ENCODE measurements around the gene CDH4.

The CDH4 gene

GRCh38 chr20:61797971-61798411, 545.9 kb downstream of the CDH4 start:
- H3K23ac ChIP-seq (ENCODE audit: low read length): no peak overlapping the region
- H2BK15ac ChIP-seq (replicated peaks; ENCODE audit: low read depth): no peak overlapping the region
- H3K4me2 ChIP-seq (ENCODE audit: low read length): no peak overlapping the region
- no peak overlapping the region for H3K4ac ChIP-seq (ENCODE audit: low read depth, low read length)
- no peaks in the 10 kb centered on the region for H3K79me1 ChIP-seq (ENCODE audit: low read length)
- H3K4me3 ChIP-seq (ENCODE audit: low read length): no peak overlapping the region
- no peak overlapping the region for H4K5ac ChIP-seq (ENCODE audit: low read length)
- H4K8ac ChIP-seq (ENCODE audit: low read depth, low read length): no peak overlapping the region
- no peak overlapping the region for H3K56ac ChIP-seq (ENCODE audit: low read length)
- H3K36me3 ChIP-seq (ENCODE audit: control insufficient read depth, insufficient read depth, low read length): no peaks in the 10 kb centered on the region
- H2AK5ac ChIP-seq (ENCODE audit: low read length): no peak overlapping the region
- no peak overlapping the region for H2BK5ac ChIP-seq (ENCODE audit: low read length)
- H2BK120ac ChIP-seq (ENCODE audit: low read depth, low read length): no peak overlapping the region
- H3K4me1 ChIP-seq (ENCODE audit: control insufficient read depth, low read depth, low read length): peaks cover 2% of the 10 kb centered on the region
- H3K27ac ChIP-seq (ENCODE audit: low read depth, low read length): no peak overlapping the region
- no peak overlapping the region for H3K18ac ChIP-seq (ENCODE audit: low read length)
- no peaks in the 10 kb centered on the region for H3K27me3 ChIP-seq (ENCODE audit: insufficient read depth, low read length, poor library complexity)
- H3K9ac ChIP-seq (ENCODE audit: low read length): no peak overlapping the region
- H3K79me2 ChIP-seq (ENCODE audit: control insufficient read depth, insufficient read depth, low read length): no peaks in the 10 kb centered on the region
- no peak for DNase-seq
- no CpG with 5 or more reads among the region's 25 CpGs for WGBS (ENCODE audit: extremely low coverage, insufficient coverage, low lambda C conversion rate)

GRCh38 chr20:61798632-61799031, 546.6 kb downstream of the CDH4 start:
- Histone ChIP-seq H3K56ac (ENCODE audit: low read length) (no peak overlapping the region), H3K27ac (ENCODE audit: low read depth, low read length) (no peak overlapping the region), H3K4me3 (ENCODE audit: low read length) (no peak overlapping the region), H3K23ac (ENCODE audit: low read length) (no peak overlapping the region), H3K79me1 (ENCODE audit: low read length) (no peaks in the 10 kb centered on the region), H2AK5ac (ENCODE audit: low read length) (no peak overlapping the region), H3K4ac (ENCODE audit: low read depth, low read length) (no peak overlapping the region), H3K36me3 (ENCODE audit: control insufficient read depth, insufficient read depth, low read length) (no peaks in the 10 kb centered on the region), H4K5ac (ENCODE audit: low read length) (no peak overlapping the region), H3K18ac (ENCODE audit: low read length) (no peak overlapping the region), H2BK5ac (ENCODE audit: low read length) (no peak overlapping the region), H2BK15ac (replicated peaks; ENCODE audit: low read depth) (no peak overlapping the region), H3K4me2 (ENCODE audit: low read length) (no peak overlapping the region), H2BK120ac (ENCODE audit: low read depth, low read length) (no peak overlapping the region), H3K9ac (ENCODE audit: low read length) (no peak overlapping the region), H3K27me3 (ENCODE audit: insufficient read depth, low read length, poor library complexity) (no peaks in the 10 kb centered on the region), H3K4me1 (ENCODE audit: control insufficient read depth, low read depth, low read length) (peaks cover 2% of the 10 kb centered on the region), H4K8ac (ENCODE audit: low read depth, low read length) (no peak overlapping the region), H3K79me2 (ENCODE audit: control insufficient read depth, insufficient read depth, low read length) (no peaks in the 10 kb centered on the region)
- no CpG with 5 or more reads among the region's 16 CpGs for WGBS (ENCODE audit: extremely low coverage, insufficient coverage, low lambda C conversion rate)
- DNase-seq: no peak

DNA sequence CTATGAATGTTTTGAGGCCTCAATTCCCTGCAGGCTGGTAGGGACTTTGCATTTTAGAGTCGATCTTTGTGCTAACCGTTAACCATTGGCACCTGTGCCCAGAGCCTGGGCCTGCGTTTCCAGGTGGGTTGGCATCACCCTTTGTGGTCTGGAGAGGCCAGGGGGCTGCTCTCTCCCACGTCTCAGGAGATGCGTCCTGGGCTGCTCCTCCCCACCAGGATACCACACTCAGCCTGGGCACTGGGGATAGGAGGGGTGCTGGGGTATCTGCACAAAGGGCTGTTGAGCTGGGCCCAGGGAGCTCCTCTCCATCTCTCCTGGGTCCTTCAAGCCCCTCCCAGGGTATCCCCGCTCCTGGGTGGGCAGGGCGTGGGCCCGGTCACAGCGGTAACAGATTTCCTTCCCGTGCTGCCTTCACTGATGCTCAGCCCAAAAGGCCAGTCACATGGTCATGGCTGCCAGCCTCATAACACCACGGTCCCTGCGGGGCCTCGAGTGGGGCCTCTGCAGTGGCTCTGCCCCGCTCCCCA, 547.4 kb downstream of the CDH4 start:
- H3K23ac ChIP-seq (ENCODE audit: low read length): no peak overlapping the region
- H3K36me3 ChIP-seq (ENCODE audit: control insufficient read depth, insufficient read depth, low read length): no peaks in the 10 kb centered on the region
- H3K4me3 ChIP-seq (ENCODE audit: low read length): no peak overlapping the region
- H3K79me1 ChIP-seq (ENCODE audit: low read length): no peaks in the 10 kb centered on the region
- no peak overlapping the region for H2AK5ac ChIP-seq (ENCODE audit: low read length)
- no peaks in the 10 kb centered on the region for H3K27me3 ChIP-seq (ENCODE audit: insufficient read depth, low read length, poor library complexity)
- H3K4me1 ChIP-seq (ENCODE audit: control insufficient read depth, low read depth, low read length): peaks cover 2% of the 10 kb centered on the region
- H3K27ac ChIP-seq (ENCODE audit: low read depth, low read length): no peak overlapping the region
- H4K5ac ChIP-seq (ENCODE audit: low read length): no peak overlapping the region
- no peak overlapping the region for H3K9ac ChIP-seq (ENCODE audit: low read length)
- no CpG with 5 or more reads among the region's 14 CpGs for WGBS (ENCODE audit: extremely low coverage, insufficient coverage, low lambda C conversion rate)
- H2BK120ac ChIP-seq (ENCODE audit: low read depth, low read length): no peak overlapping the region
- H3K4ac ChIP-seq (ENCODE audit: low read depth, low read length): no peak overlapping the region
- no peak overlapping the region for H3K18ac ChIP-seq (ENCODE audit: low read length)
- H3K4me2 ChIP-seq (ENCODE audit: low read length): no peak overlapping the region
- no peak for DNase-seq
- H2BK15ac ChIP-seq (replicated peaks; ENCODE audit: low read depth): no peak overlapping the region
- no peak overlapping the region for H2BK5ac ChIP-seq (ENCODE audit: low read length)
- H3K79me2 ChIP-seq (ENCODE audit: control insufficient read depth, insufficient read depth, low read length): no peaks in the 10 kb centered on the region
- no peak overlapping the region for H3K56ac ChIP-seq (ENCODE audit: low read length)
- no peak overlapping the region for H4K8ac ChIP-seq (ENCODE audit: low read depth, low read length)

GRCh38 chr20:61799928-61800327, 547.9 kb downstream of the CDH4 start:
- Histone ChIP-seq H3K4ac (ENCODE audit: low read depth, low read length) (no peak overlapping the region), H3K4me1 (ENCODE audit: control insufficient read depth, low read depth, low read length) (peaks cover 2% of the 10 kb centered on the region), H3K4me2 (ENCODE audit: low read length) (no peak overlapping the region), H3K56ac (ENCODE audit: low read length) (no peak overlapping the region), H2BK15ac (replicated peaks; ENCODE audit: low read depth) (no peak overlapping the region), H2BK5ac (ENCODE audit: low read length) (no peak overlapping the region), H3K79me1 (ENCODE audit: low read length) (no peaks in the 10 kb centered on the region), H3K18ac (ENCODE audit: low read length) (no peak overlapping the region), H3K9ac (ENCODE audit: low read length) (no peak overlapping the region), H4K8ac (ENCODE audit: low read depth, low read length) (no peak overlapping the region), H3K27ac (ENCODE audit: low read depth, low read length) (no peak overlapping the region), H2BK120ac (ENCODE audit: low read depth, low read length) (no peak overlapping the region), H3K36me3 (ENCODE audit: control insufficient read depth, insufficient read depth, low read length) (no peaks in the 10 kb centered on the region), H3K27me3 (ENCODE audit: insufficient read depth, low read length, poor library complexity) (no peaks in the 10 kb centered on the region), H3K23ac (ENCODE audit: low read length) (no peak overlapping the region), H4K5ac (ENCODE audit: low read length) (no peak overlapping the region), H3K79me2 (ENCODE audit: control insufficient read depth, insufficient read depth, low read length) (no peaks in the 10 kb centered on the region), H3K4me3 (ENCODE audit: low read length) (no peak overlapping the region), H2AK5ac (ENCODE audit: low read length) (no peak overlapping the region)
- no CpG with 5 or more reads among the region's 21 CpGs for WGBS (ENCODE audit: extremely low coverage, insufficient coverage, low lambda C conversion rate)
- no peak for DNase-seq

- no peaks in the 10 kb centered on the region for H3K79me2 ChIP-seq (ENCODE audit: control insufficient read depth, insufficient read depth, low read length)
- H4K5ac ChIP-seq (ENCODE audit: low read length): no peak overlapping the region
- H4K8ac ChIP-seq (ENCODE audit: low read depth, low read length): no peak overlapping the region
- no peak overlapping the region for H3K27ac ChIP-seq (ENCODE audit: low read depth, low read length)
- DNase-seq: no peak
- no peak overlapping the region for H2AK5ac ChIP-seq (ENCODE audit: low read length)
- H3K4me2 ChIP-seq (ENCODE audit: low read length): no peak overlapping the region
- H2BK5ac ChIP-seq (ENCODE audit: low read length): no peak overlapping the region
- no peak overlapping the region for H2BK120ac ChIP-seq (ENCODE audit: low read depth, low read length)
- no peak overlapping the region for H3K18ac ChIP-seq (ENCODE audit: low read length)
- no peaks in the 10 kb centered on the region for H3K79me1 ChIP-seq (ENCODE audit: low read length)
- H3K23ac ChIP-seq (ENCODE audit: low read length): no peak overlapping the region
- H2BK15ac ChIP-seq (replicated peaks; ENCODE audit: low read depth): no peak overlapping the region
- H3K4me1 ChIP-seq (ENCODE audit: control insufficient read depth, low read depth, low read length): peaks cover 2% of the 10 kb centered on the region
- H3K56ac ChIP-seq (ENCODE audit: low read length): no peak overlapping the region
- no peak overlapping the region for H3K4ac ChIP-seq (ENCODE audit: low read depth, low read length)
- H3K36me3 ChIP-seq (ENCODE audit: control insufficient read depth, insufficient read depth, low read length): no peaks in the 10 kb centered on the region
- H3K4me3 ChIP-seq (ENCODE audit: low read length): no peak overlapping the region
- H3K9ac ChIP-seq (ENCODE audit: low read length): no peak overlapping the region
- no CpG with 5 or more reads among the region's 13 CpGs for whole genome bisulfite sequencing (ENCODE audit: extremely low coverage, insufficient coverage, low lambda C conversion rate)
- H3K27me3 ChIP-seq (ENCODE audit: insufficient read depth, low read length, poor library complexity): no peaks in the 10 kb centered on the region
These were observed 548.5 kb downstream of the CDH4 start for GRCh38 chr20:61800359-61801064.

DNA sequence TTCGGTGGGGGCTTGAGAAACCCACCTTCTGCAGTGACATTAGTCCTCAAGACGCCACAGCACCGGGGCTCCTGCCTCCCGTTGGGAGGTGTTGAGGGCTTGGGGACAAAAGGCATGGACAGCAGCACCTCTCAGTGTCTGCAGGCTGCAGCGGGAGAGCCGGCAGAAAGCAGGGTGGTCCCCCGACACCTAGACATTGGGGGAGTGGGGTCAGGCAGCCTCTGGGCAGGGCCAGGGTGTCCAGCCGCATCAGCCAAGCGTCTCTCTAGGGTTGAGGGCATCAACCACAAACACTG, 549.0 kb downstream of the CDH4 start:
- Histone ChIP-seq H3K27ac (ENCODE audit: low read depth, low read length) (no peak overlapping the region), H2BK5ac (ENCODE audit: low read length) (no peak overlapping the region), H3K4me2 (ENCODE audit: low read length) (no peak overlapping the region), H3K27me3 (ENCODE audit: insufficient read depth, low read length, poor library complexity) (no peaks in the 10 kb centered on the region), H4K5ac (ENCODE audit: low read length) (no peak overlapping the region), H3K79me2 (ENCODE audit: control insufficient read depth, insufficient read depth, low read length) (no peaks in the 10 kb centered on the region), H2AK5ac (ENCODE audit: low read length) (no peak overlapping the region), H2BK120ac (ENCODE audit: low read depth, low read length) (no peak overlapping the region), H3K4me1 (ENCODE audit: control insufficient read depth, low read depth, low read length) (peaks cover 2% of the 10 kb centered on the region), H4K8ac (ENCODE audit: low read depth, low read length) (no peak overlapping the region), H3K23ac (ENCODE audit: low read length) (no peak overlapping the region), H3K18ac (ENCODE audit: low read length) (no peak overlapping the region), H3K4ac (ENCODE audit: low read depth, low read length) (no peak overlapping the region), H3K79me1 (ENCODE audit: low read length) (no peaks in the 10 kb centered on the region), H3K56ac (ENCODE audit: low read length) (no peak overlapping the region), H2BK15ac (replicated peaks; ENCODE audit: low read depth) (no peak overlapping the region), H3K4me3 (ENCODE audit: low read length) (no peak overlapping the region), H3K36me3 (ENCODE audit: control insufficient read depth, insufficient read depth, low read length) (no peaks in the 10 kb centered on the region), H3K9ac (ENCODE audit: low read length) (no peak overlapping the region)
- WGBS (ENCODE audit: extremely low coverage, insufficient coverage, low lambda C conversion rate): no CpG with 5 or more reads among the region's 9 CpGs
- no peak for DNase-seq

Measured in mesendoderm (in vitro differentiated cells).